ENCODE measurements around the gene MGLL.

MGLL gene

DNA sequence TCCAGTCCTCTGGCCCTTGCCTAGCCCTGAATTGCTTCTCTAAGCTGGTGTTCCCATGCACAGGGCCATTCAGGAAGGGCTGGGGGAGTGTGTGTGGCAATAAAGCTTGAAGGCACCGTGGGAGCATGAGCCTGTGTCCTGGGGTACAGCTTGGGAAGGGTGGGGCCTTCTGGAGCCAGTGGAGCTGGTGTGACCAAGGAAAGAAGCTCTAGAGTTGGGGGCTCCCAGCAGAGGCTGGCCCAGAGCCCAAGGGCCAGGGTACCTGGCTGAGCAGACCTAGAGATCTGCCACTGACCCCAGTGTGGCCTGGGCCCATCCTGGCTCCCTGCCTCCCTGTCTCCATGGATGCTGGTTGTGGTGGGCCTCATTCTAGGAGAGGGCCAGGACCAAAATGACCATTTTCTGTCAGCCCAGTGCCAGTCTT lies 141.5 kb downstream of the MGLL start:
- Histone ChIP-seq H3K9ac (ENCODE audit: low read length in 5 of 5) (no peak overlapping the region), H3K36me3 (ENCODE audit: control insufficient read depth in 5 of 5, insufficient read depth in 5 of 5, low read length in 5 of 5) (peaks cover 0 to 51% (median 42%) of the 10 kb centered on the region in 5 donors), H3K9me3 (ENCODE audit: control insufficient read depth in 5 of 5, low read length in 5 of 5) (no peaks in the 10 kb centered on the region), H3K4me1 (ENCODE audit: control insufficient read depth in 5 of 5, insufficient read depth in 5 of 5, low read length in 5 of 5) (peaks cover 2 to 17% (median 15%) of the 10 kb centered on the region in 5 donors), H3K27me3 (ENCODE audit: control insufficient read depth in 5 of 5, insufficient read depth in 4 of 5, low read length in 5 of 5) (no peaks in the 10 kb centered on the region), H3K4me3 (ENCODE audit: low read depth in 1 of 5, low read length in 5 of 5) (no peak overlapping the region), H3K27ac (ENCODE audit: low read depth, low read length) (no peak overlapping the region)

DNA sequence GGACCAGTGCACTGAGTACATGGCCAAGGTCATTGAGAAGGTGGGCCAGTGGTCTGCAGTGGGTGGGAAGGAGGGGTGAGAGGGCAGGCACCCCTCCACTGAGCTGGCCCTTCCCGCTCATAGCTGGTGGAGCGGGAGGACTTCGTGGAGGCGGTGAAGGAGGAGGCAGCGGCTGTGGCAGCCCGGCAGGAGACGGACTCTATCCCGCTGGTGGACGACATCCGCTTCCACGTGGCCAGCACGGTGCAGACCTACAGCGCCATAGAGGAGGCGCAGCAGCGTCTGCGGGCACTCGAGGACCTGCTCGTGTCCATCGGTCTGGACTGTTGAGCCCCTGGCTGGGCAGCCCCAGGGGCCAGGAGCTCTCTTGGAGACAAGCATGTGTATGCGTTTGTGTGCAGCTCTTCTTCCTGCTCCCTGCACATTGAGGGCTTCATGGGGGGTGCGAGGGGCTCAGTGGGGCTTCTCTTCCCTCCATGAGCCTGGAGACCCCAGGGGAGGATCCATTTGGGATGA lies 142.1 kb downstream of the MGLL start:
- Histone ChIP-seq H3K27ac (ENCODE audit: low read depth, low read length) (no peak overlapping the region), H3K4me3 (ENCODE audit: low read depth in 1 of 5, low read length in 5 of 5) (no peak overlapping the region), H3K9ac (ENCODE audit: low read length in 5 of 5) (no peak overlapping the region), H3K27me3 (ENCODE audit: control insufficient read depth in 5 of 5, insufficient read depth in 4 of 5, low read length in 5 of 5) (no peaks in the 10 kb centered on the region), H3K36me3 (ENCODE audit: control insufficient read depth in 5 of 5, insufficient read depth in 5 of 5, low read length in 5 of 5) (peaks cover 0 to 54% (median 44%) of the 10 kb centered on the region in 5 donors), H3K9me3 (ENCODE audit: control insufficient read depth in 5 of 5, low read length in 5 of 5) (no peaks in the 10 kb centered on the region), H3K4me1 (ENCODE audit: control insufficient read depth in 5 of 5, insufficient read depth in 5 of 5, low read length in 5 of 5) (peaks cover 2 to 17% (median 15%) of the 10 kb centered on the region in 5 donors)

DNA sequence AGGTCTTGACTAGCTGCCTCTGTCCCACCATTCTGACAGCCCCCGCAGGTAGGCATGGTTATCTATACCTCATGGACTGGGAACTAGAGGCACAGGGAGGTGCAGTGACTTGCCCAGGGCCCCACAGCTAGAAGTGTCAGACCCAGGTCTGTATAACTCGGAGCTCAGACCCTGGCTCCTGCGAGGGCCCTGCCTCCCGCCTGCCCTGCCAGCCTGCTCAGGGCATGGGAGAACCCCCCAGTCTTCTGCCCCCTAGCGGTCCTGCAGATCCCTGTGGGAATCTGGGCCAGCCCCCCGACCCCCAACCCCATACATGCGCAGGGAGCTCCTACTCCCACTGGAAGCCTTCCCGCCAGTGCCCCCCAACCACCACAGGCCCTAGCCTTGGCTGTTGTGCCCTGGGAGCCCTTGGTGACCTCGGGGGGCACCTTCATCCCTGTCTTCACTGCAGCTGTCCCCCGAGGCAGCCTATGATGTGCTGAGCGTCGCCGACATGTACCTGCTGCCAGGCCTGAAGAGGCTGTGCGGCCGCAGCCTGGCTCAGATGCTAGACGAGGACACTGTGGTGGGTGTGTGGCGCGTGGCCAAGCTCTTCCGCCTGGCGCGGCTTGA lies 142.7 kb downstream of the MGLL start:
- no peaks in the 10 kb centered on the region for H3K9me3 ChIP-seq (ENCODE audit: control insufficient read depth in 5 of 5, low read length in 5 of 5)
- peaks cover 2 to 19% (median 16%) of the 10 kb centered on the region in 5 donors for H3K4me1 ChIP-seq (ENCODE audit: control insufficient read depth in 5 of 5, insufficient read depth in 5 of 5, low read length in 5 of 5)
- H3K36me3 ChIP-seq (ENCODE audit: control insufficient read depth in 5 of 5, insufficient read depth in 5 of 5, low read length in 5 of 5): peaks cover 0 to 57% (median 47%) of the 10 kb centered on the region in 5 donors
- H3K27ac ChIP-seq (ENCODE audit: low read depth, low read length): no peak overlapping the region
- H3K9ac ChIP-seq (ENCODE audit: low read length in 5 of 5): no peak overlapping the region
- H3K27me3 ChIP-seq (ENCODE audit: control insufficient read depth in 5 of 5, insufficient read depth in 4 of 5, low read length in 5 of 5): no peaks in the 10 kb centered on the region
- no peak overlapping the region for H3K4me3 ChIP-seq (ENCODE audit: low read depth in 1 of 5, low read length in 5 of 5)

DNA sequence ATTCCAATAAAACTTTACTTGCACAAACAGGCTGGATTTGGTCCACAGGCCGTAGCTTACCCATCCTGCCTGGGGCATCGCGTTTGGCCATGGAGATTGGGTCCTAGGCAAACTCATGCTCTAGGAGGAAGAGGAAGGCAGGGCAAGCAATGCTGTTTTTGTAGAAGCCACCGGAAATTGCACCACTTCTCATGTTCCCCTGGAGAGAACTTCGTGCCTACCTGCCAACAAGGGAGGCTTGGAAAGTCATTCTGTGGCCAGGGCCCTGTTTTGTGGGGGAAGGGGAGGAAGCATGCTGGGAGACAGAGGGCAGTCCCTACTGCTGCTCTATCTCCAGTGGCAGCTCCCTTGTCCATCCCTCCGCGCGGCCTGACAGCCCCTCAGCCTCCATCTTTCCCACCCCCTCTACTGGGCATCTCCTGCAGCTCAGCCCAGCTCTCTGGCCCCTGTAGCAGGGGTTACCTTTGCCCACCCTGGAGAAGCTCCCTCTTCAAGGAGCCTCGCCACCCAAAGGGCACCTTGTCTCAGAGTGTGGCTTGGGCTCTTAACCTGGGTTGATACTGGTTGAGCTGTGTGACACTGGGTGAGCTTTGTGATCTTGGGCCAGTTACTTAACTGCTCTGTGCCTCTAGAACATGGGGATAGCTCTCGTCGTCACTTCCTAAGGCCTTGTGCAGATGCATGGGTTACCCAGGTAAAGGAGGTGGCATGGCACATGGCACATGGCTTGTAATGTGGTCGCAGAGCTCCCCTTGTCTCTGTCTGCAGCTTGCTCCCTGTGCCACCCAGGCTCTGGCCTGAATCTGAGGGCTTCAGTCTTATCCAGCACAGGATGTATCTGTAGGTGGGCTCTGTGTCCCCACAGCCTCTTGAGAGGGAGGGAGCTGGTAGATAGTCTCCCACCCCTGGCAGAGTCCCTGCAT lies 143.4 kb downstream of the MGLL start:
- Histone ChIP-seq H3K27me3 (ENCODE audit: control insufficient read depth in 5 of 5, insufficient read depth in 4 of 5, low read length in 5 of 5) (no peaks in the 10 kb centered on the region), H3K9ac (ENCODE audit: low read length in 5 of 5) (no peak overlapping the region), H3K27ac (ENCODE audit: low read depth, low read length) (no peak overlapping the region), H3K4me1 (ENCODE audit: control insufficient read depth in 5 of 5, insufficient read depth in 5 of 5, low read length in 5 of 5) (peaks cover 4 to 26% (median 21%) of the 10 kb centered on the region in 5 donors), H3K9me3 (ENCODE audit: control insufficient read depth in 5 of 5, low read length in 5 of 5) (no peaks in the 10 kb centered on the region), H3K36me3 (ENCODE audit: control insufficient read depth in 5 of 5, insufficient read depth in 5 of 5, low read length in 5 of 5) (peaks cover 0 to 60% (median 49%) of the 10 kb centered on the region in 5 donors), H3K4me3 (ENCODE audit: low read depth in 1 of 5, low read length in 5 of 5) (no peak overlapping the region)

DNA sequence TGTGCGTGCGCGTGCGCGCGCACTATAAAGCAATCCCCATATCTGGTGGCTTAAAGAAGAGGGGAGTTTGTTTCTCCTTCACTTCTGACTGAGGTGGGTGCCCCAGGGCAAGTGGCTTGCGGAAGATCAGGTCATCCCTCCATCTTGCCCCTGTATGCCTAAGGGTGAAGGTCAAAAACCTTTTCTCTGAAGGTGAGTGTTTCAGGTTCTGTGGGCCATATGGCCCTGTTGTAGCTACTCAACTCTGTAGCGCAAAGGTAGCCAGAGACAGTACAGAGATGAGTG lies 144.1 kb downstream of the MGLL start:
- Histone ChIP-seq H3K36me3 (ENCODE audit: control insufficient read depth in 5 of 5, insufficient read depth in 5 of 5, low read length in 5 of 5) (peaks cover 0 to 60% (median 49%) of the 10 kb centered on the region in 5 donors), H3K4me1 (ENCODE audit: control insufficient read depth in 5 of 5, insufficient read depth in 5 of 5, low read length in 5 of 5) (peaks cover 4 to 28% (median 25%) of the 10 kb centered on the region in 5 donors), H3K9ac (ENCODE audit: low read length in 5 of 5) (no peak overlapping the region), H3K4me3 (ENCODE audit: low read depth in 1 of 5, low read length in 5 of 5) (no peak overlapping the region), H3K9me3 (ENCODE audit: control insufficient read depth in 5 of 5, low read length in 5 of 5) (no peaks in the 10 kb centered on the region), H3K27me3 (ENCODE audit: control insufficient read depth in 5 of 5, insufficient read depth in 4 of 5, low read length in 5 of 5) (no peaks in the 10 kb centered on the region), H3K27ac (ENCODE audit: low read depth, low read length) (no peak overlapping the region)

DNA sequence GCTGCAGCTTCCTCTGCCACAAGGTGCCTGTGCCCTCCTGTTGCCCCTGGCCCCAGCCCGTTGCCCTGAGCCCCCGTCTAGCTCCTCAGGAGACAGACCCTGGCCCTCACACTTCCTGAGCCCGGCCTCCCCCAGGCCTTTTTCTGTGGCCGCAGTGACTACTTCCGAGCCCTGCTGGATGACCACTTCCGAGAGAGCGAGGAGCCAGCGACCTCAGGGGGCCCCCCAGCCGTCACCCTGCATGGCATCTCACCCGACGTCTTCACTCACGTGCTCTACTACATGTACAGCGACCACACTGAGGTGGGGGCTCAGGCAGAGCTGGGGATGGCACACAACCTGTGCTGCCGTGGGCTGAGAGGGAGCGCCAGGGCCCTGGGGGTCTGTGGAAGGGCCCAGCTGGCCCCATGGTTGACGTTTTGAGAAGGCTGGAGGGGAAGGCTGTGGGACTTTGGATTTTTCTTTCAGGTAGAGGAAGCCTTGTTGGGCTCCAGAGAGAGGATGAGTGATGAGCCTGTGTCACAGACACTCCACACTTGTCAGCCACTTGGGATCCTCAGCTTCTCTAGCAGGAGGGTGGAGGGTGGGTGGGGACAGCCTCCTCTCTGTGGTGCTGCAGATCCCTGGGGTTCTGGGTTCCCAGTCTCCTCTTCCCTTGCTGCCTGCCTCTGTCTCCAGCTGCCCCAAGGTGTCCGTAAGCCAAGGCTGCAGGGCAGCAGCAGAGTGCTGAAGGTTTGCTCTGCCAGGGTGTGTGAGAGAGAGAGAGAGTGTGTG lies 144.6 kb downstream of the MGLL start:
- Histone ChIP-seq H3K4me3 (ENCODE audit: low read depth in 1 of 5, low read length in 5 of 5) (no peak overlapping the region), H3K27me3 (ENCODE audit: control insufficient read depth in 5 of 5, insufficient read depth in 4 of 5, low read length in 5 of 5) (no peaks in the 10 kb centered on the region), H3K9ac (ENCODE audit: low read length in 5 of 5) (no peak overlapping the region), H3K36me3 (ENCODE audit: control insufficient read depth in 5 of 5, insufficient read depth in 5 of 5, low read length in 5 of 5) (peaks cover 0 to 60% (median 49%) of the 10 kb centered on the region in 5 donors), H3K27ac (ENCODE audit: low read depth, low read length) (no peak overlapping the region), H3K4me1 (ENCODE audit: control insufficient read depth in 5 of 5, insufficient read depth in 5 of 5, low read length in 5 of 5) (peaks cover 4 to 32% (median 27%) of the 10 kb centered on the region in 5 donors), H3K9me3 (ENCODE audit: control insufficient read depth in 5 of 5, low read length in 5 of 5) (no peaks in the 10 kb centered on the region)

DNA sequence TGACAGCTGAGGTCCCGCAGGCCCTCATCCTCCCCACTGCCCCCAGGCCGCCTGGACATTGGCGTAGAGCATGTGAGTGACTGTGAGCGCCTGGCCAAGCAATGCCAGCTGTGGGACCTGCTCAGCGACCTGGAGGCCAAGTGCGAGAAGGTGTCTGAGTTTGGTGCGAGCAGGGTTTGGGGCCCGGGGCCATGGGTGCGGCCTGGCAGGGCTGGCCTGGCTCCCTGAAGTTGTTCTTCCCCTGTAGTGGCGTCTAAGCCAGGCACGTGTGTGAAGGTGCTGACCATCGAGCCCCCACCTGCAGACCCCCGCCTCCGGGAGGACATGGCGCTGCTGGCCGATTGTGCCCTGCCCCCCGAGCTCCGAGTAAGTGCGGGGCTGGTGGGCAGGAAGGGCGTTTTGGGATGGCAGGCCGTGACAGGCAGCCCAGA lies 145.4 kb downstream of the MGLL start:
- Histone ChIP-seq H3K4me1 (ENCODE audit: control insufficient read depth in 5 of 5, insufficient read depth in 5 of 5, low read length in 5 of 5) (peaks cover 4 to 38% (median 30%) of the 10 kb centered on the region in 5 donors), H3K4me3 (ENCODE audit: low read depth in 1 of 5, low read length in 5 of 5) (no peak overlapping the region), H3K27me3 (ENCODE audit: control insufficient read depth in 5 of 5, insufficient read depth in 4 of 5, low read length in 5 of 5) (no peaks in the 10 kb centered on the region), H3K9ac (ENCODE audit: low read length in 5 of 5) (no peak overlapping the region), H3K27ac (ENCODE audit: low read depth, low read length) (no peak overlapping the region), H3K36me3 (ENCODE audit: control insufficient read depth in 5 of 5, insufficient read depth in 5 of 5, low read length in 5 of 5) (peaks cover 0 to 55% (median 49%) of the 10 kb centered on the region in 5 donors), H3K9me3 (ENCODE audit: control insufficient read depth in 5 of 5, low read length in 5 of 5) (no peaks in the 10 kb centered on the region)

DNA sequence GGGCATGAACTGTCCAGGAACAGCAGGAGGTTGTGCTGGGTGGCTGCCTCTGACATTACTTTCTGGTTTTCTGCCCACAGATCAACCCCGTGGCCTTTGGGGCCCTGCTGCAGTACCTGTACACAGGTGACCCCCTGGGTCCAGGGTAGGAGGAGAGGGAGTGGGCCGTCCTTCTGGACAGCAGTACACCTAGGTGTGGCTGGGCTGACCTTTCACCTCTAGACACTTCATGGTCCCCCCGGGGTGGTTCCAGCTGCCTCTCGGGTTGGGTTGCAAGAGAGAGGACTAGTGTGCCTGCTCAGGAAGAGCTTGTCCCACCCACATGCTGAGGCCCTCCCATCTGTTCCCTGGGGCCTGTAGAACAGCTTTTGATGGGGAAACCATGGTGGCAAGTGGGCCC lies 145.9 kb downstream of the MGLL start:
- Histone ChIP-seq H3K9me3 (ENCODE audit: control insufficient read depth in 5 of 5, low read length in 5 of 5) (no peaks in the 10 kb centered on the region), H3K4me1 (ENCODE audit: control insufficient read depth in 5 of 5, insufficient read depth in 5 of 5, low read length in 5 of 5) (peaks cover 4 to 43% (median 35%) of the 10 kb centered on the region in 5 donors), H3K27ac (ENCODE audit: low read depth, low read length) (no peak overlapping the region), H3K27me3 (ENCODE audit: control insufficient read depth in 5 of 5, insufficient read depth in 4 of 5, low read length in 5 of 5) (no peaks in the 10 kb centered on the region), H3K9ac (ENCODE audit: low read length in 5 of 5) (peak overlapping the region in 1 of 5 donors; percentile 0), H3K36me3 (ENCODE audit: control insufficient read depth in 5 of 5, insufficient read depth in 5 of 5, low read length in 5 of 5) (peaks cover 0 to 55% (median 49%) of the 10 kb centered on the region in 5 donors), H3K4me3 (ENCODE audit: low read depth in 1 of 5, low read length in 5 of 5) (no peak overlapping the region)

DNA sequence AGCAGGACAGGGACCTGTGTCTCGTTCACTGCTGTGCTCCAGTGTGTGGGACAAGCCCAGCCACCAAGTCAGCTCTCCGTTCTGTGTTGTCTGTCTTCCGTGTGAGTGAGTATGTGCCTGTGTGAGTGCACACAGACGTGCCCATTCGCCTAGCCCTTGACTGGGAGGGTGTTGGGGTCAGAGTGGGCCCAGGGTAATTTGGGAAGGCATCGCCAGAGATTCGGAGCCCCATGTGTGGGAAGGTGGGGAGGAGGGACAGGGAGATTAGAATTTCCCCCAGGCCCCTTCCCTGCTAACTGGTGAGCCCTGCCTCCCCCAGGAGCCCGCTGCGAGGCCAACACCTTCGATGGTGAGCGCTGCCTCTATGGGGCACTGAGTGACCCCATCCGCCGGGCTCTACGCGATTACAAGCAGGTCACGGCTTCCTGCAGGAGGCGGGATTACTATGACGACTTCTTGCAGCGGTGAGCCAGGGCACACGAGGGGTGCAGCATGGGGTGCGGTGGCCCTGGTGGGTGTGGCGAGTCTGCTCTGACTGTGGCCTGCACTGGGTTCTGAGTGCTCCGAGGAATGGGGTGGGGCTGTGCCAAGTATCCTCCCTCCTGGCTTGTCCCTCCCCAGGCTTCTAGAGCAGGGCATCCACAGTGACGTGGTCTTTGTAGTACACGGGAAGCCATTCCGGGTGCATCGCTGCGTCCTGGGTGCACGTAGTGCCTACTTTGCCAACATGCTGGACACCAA lies 146.5 kb downstream of the MGLL start:
- Histone ChIP-seq H3K9me3 (ENCODE audit: control insufficient read depth in 5 of 5, low read length in 5 of 5) (no peaks in the 10 kb centered on the region), H3K9ac (ENCODE audit: low read length in 5 of 5) (peak overlapping the region in 1 of 5 donors; percentile 0), H3K27me3 (ENCODE audit: control insufficient read depth in 5 of 5, insufficient read depth in 4 of 5, low read length in 5 of 5) (no peaks in the 10 kb centered on the region), H3K27ac (ENCODE audit: low read depth, low read length) (no peak overlapping the region), H3K36me3 (ENCODE audit: control insufficient read depth in 5 of 5, insufficient read depth in 5 of 5, low read length in 5 of 5) (peaks cover 0 to 55% (median 49%) of the 10 kb centered on the region in 5 donors), H3K4me3 (ENCODE audit: low read depth in 1 of 5, low read length in 5 of 5) (no peak overlapping the region), H3K4me1 (ENCODE audit: control insufficient read depth in 5 of 5, insufficient read depth in 5 of 5, low read length in 5 of 5) (peaks cover 4 to 45% (median 37%) of the 10 kb centered on the region in 5 donors)

All from subcutaneous abdominal adipose tissue (tissue), 5 donors.